Measurements from ENCODE around the gene PDPR. TPM values are rescaled to one million over a fixed set of nuclear protein-coding genes. Genes with fewer than 3 reads are reported as not detected.
"Not testable (repeated sequence)": the region's sequence is repeated elsewhere in the genome, so short reads cannot be mapped to it uniquely, and the experiment has no call there.

Gene PDPR
- total and polyA plus RNA-seq, 2 of the 4 experiments (the other 2 are of a cell fraction): 12.2 to 19.4 TPM

DNA sequence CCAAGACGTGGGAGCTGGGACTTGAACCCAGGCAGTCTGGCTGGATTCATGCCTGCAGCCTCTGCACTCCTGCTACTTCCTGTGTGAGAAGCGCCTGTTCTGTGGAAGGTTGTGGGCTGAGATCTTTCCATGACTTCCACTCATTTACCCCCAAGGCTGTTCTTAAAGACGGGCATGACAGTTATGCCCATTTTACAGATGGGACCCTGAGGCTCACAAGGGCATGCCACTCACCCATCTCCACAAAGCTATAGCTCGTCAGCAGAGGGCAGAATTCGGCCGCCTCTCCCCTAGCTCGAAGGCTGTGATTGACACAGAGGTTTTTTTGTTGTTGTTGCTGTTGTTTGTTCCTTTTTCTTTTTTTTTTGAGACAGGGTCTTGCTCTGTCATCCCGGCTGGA is 85.9 kb downstream of the PDPR start:
- H3K27me3 ChIP-seq (ENCODE audit: control insufficient read depth, insufficient read depth, low read length); intact Hi-C loops (cut with micrococcal nuclease); H4K8ac ChIP-seq (ENCODE audit: low read depth in 2 of 2, low read length in 2 of 2); H4K20me1 ChIP-seq (ENCODE audit: insufficient read depth, low read length); in situ Hi-C loops (cut with MboI; ENCODE audit: low sequenced_read_pairs); H3K4me3 ChIP-seq (ENCODE audit: insufficient read depth, low read depth, low read length); H2BK5ac ChIP-seq (ENCODE audit: low read depth, low read length, poor library complexity, severe bottlenecking); H4K91ac ChIP-seq (ENCODE audit: insufficient read depth, low read depth, low read length); H3K27ac ChIP-seq (ENCODE audit: insufficient read depth, low read length); H3K9ac ChIP-seq (ENCODE audit: low read depth, low read length); H3K56ac ChIP-seq (ENCODE audit: extremely low read depth, insufficient read depth, low read length); H3K4me1 ChIP-seq (ENCODE audit: control insufficient read depth, insufficient read depth, low read length); DNase-seq; H3K4ac ChIP-seq (ENCODE audit: low read depth, low read length); H3K4me2 ChIP-seq (ENCODE audit: low read depth, low read length); H2BK20ac ChIP-seq (ENCODE audit: low read depth, low read length); POLR2A ChIA-PET (ENCODE audit: unreplicated experiment); H3K14ac ChIP-seq (replicated peaks; ENCODE audit: low read depth, low read length); H2BK15ac ChIP-seq (ENCODE audit: low read depth, low read length); H3K9me1 ChIP-seq (ENCODE audit: insufficient read depth, low read length); H4K5ac ChIP-seq (ENCODE audit: low read depth, low read length); H2AK5ac ChIP-seq (ENCODE audit: low read depth, low read length); H3K18ac ChIP-seq (ENCODE audit: low read depth, low read length); H2AFZ ChIP-seq (replicated peaks; ENCODE audit: low read length, poor library complexity); BruUV-seq (replicated peaks); H3K9me3 ChIP-seq (ENCODE audit: control insufficient read depth, insufficient read depth, low read length); CTCF ChIA-PET; H2AK9ac ChIP-seq (replicated peaks; ENCODE audit: low read depth, low read length, poor library complexity); H2BK120ac ChIP-seq (ENCODE audit: low read depth, low read length); ATAC-seq (ENCODE audit: low read depth); H3K79me1 ChIP-seq (ENCODE audit: low read depth in 1 of 2, low read length in 2 of 2); H3K23ac ChIP-seq (ENCODE audit: low read depth, low read length); dilution Hi-C loops (cut with HindIII; ENCODE audit: low sequenced_read_pairs, unreplicated experiment); H3K36me3 ChIP-seq (ENCODE audit: control insufficient read depth, insufficient read depth, low read length): not testable (repeated sequence)
- no CpG with 5 or more reads among the region's 8 CpGs for WGBS, 2 experiments (ENCODE audit: extremely low coverage in 2 of 2, insufficient read length in 1 of 2)

DNA sequence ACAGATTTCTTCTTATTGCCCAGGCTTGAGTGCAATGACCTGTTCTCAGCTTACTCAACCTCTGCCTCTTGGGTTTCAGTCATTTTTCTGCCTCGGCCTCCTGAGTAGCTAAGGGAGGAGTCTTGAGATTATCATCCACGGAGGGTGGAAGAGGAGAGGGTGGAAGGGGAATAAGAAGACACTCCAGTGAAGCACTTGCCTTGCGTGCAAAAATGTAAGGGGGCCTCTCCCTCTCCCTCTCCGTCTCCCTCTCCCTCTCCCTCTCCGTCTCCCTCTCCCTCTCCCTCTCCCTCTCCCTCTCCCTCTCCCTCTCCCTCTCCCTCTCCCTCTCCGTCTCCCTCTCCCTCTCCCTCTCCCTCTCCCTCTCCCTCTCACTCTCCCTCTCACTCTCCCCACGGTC is 89.4 kb downstream of the PDPR start:
- H3K4me1 ChIP-seq (ENCODE audit: control insufficient read depth, insufficient read depth, low read length); H3K4me3 ChIP-seq (ENCODE audit: insufficient read depth, low read depth, low read length); H4K5ac ChIP-seq (ENCODE audit: low read depth, low read length); H3K9ac ChIP-seq (ENCODE audit: low read depth, low read length); H3K27ac ChIP-seq (ENCODE audit: insufficient read depth, low read length); H2BK5ac ChIP-seq (ENCODE audit: low read depth, low read length, poor library complexity, severe bottlenecking); H4K91ac ChIP-seq (ENCODE audit: insufficient read depth, low read depth, low read length); H3K23ac ChIP-seq (ENCODE audit: low read depth, low read length); H3K56ac ChIP-seq (ENCODE audit: extremely low read depth, insufficient read depth, low read length); H2BK20ac ChIP-seq (ENCODE audit: low read depth, low read length); H2BK120ac ChIP-seq (ENCODE audit: low read depth, low read length); H4K8ac ChIP-seq (ENCODE audit: low read depth in 2 of 2, low read length in 2 of 2); H3K14ac ChIP-seq (replicated peaks; ENCODE audit: low read depth, low read length); intact Hi-C loops (cut with micrococcal nuclease); POLR2A ChIA-PET (ENCODE audit: unreplicated experiment); H3K4ac ChIP-seq (ENCODE audit: low read depth, low read length); H2AK9ac ChIP-seq (replicated peaks; ENCODE audit: low read depth, low read length, poor library complexity); DNase-seq; H4K20me1 ChIP-seq (ENCODE audit: insufficient read depth, low read length); H2AK5ac ChIP-seq (ENCODE audit: low read depth, low read length); in situ Hi-C loops (cut with MboI; ENCODE audit: low sequenced_read_pairs); H2AFZ ChIP-seq (replicated peaks; ENCODE audit: low read length, poor library complexity); H3K4me2 ChIP-seq (ENCODE audit: low read depth, low read length); CTCF ChIA-PET; H3K36me3 ChIP-seq (ENCODE audit: control insufficient read depth, insufficient read depth, low read length); ATAC-seq (ENCODE audit: low read depth); H3K27me3 ChIP-seq (ENCODE audit: control insufficient read depth, insufficient read depth, low read length); H3K9me3 ChIP-seq (ENCODE audit: control insufficient read depth, insufficient read depth, low read length); BruUV-seq (replicated peaks); H2BK15ac ChIP-seq (ENCODE audit: low read depth, low read length); H3K79me1 ChIP-seq (ENCODE audit: low read depth in 1 of 2, low read length in 2 of 2); H3K18ac ChIP-seq (ENCODE audit: low read depth, low read length); dilution Hi-C loops (cut with HindIII; ENCODE audit: low sequenced_read_pairs, unreplicated experiment); H3K9me1 ChIP-seq (ENCODE audit: insufficient read depth, low read length): not testable (repeated sequence)
- no CpG with 5 or more reads among the region's 7 CpGs for WGBS, 2 experiments (ENCODE audit: extremely low coverage in 2 of 2, insufficient read length in 1 of 2)
